GM21737 (cell line): Measurements from ENCODE around the gene IQSEC1.

Source experiments
- ATAC-seq: cut with Tn5 transposase; IDR thresholded peaks from one replicate; pipeline ENCODE4 v1.9.1; 2021; ENCODE audit warnings: mild to moderate bottlenecking, moderate library complexity; ENCODE audit not compliant: unreplicated experiment

Gene IQSEC1

GRCh38 chr3:12975748-12976522 lies 97.3 kb downstream of the IQSEC1 start:
- no peak for ATAC-seq

GRCh38 chr3:12974819-12975218 lies 98.4 kb downstream of the IQSEC1 start:
- no peak for ATAC-seq

GRCh38 chr3:12974334-12974733 lies 98.9 kb downstream of the IQSEC1 start:
- no peak for ATAC-seq

- no peak for ATAC-seq
Measured at GRCh38 chr3:12973827-12974226, 99.4 kb downstream of the IQSEC1 start.

- no peak for ATAC-seq
Measured at GRCh38 chr3:12972781-12973702, 100.2 kb downstream of the IQSEC1 start.

GRCh38 chr3:12972043-12972442 lies 101.2 kb downstream of the IQSEC1 start:
- no peak for ATAC-seq

- no peak for ATAC-seq
Measured at GRCh38 chr3:12970684-12971083, 102.5 kb downstream of the IQSEC1 start.

- ATAC-seq = no peak
Measured at GRCh38 chr3:12969486-12969885, 103.7 kb downstream of the IQSEC1 start.

GRCh38 chr3:12968541-12968940 lies 104.7 kb downstream of the IQSEC1 start:
- ATAC-seq = no peak

- peak; percentile 71 for ATAC-seq
Measured at GRCh38 chr3:12967606-12968351, 105.5 kb downstream of the IQSEC1 start.

- ATAC-seq = peak; percentile 11
Measured at GRCh38 chr3:12966847-12967605, 106.2 kb downstream of the IQSEC1 start.

- ATAC-seq = no peak
Measured at GRCh38 chr3:12965999-12966846, 107.0 kb downstream of the IQSEC1 start.

- ATAC-seq = no peak
Measured at GRCh38 chr3:12964711-12965612, 108.3 kb downstream of the IQSEC1 start.

GRCh38 chr3:12963922-12964701 lies 109.1 kb downstream of the IQSEC1 start:
- ATAC-seq = no peak

GRCh38 chr3:12963231-12963896 lies 109.9 kb downstream of the IQSEC1 start:
- no peak for ATAC-seq

- ATAC-seq = no peak
Measured at GRCh38 chr3:12962292-12962691, 110.9 kb downstream of the IQSEC1 start.

GRCh38 chr3:12961697-12962036 lies 111.6 kb downstream of the IQSEC1 start:
- ATAC-seq = no peak
